PC-9 (cell line): ENCODE measurements around the gene SIRPD.

Experiments used
- EZH2 ChIP-seq: fragments of 200-600 bp; sonication (generic); IDR thresholded peaks from 2 replicates; pipeline ENCODE4 v1.8.0; 2017; ENCODE audit warnings: antibody characterized with exemption, low read depth
- TF ChIP-seq, protein P1 (sequence below): fragments of 200-600 bp; sonication (generic); conservative IDR thresholded peaks from 2 replicates; pipeline ENCODE4 v1.6.1; 2017; ENCODE audit warnings: mixed run types, antibody characterized with exemption, mild to moderate bottlenecking, moderate library complexity

DNA sequence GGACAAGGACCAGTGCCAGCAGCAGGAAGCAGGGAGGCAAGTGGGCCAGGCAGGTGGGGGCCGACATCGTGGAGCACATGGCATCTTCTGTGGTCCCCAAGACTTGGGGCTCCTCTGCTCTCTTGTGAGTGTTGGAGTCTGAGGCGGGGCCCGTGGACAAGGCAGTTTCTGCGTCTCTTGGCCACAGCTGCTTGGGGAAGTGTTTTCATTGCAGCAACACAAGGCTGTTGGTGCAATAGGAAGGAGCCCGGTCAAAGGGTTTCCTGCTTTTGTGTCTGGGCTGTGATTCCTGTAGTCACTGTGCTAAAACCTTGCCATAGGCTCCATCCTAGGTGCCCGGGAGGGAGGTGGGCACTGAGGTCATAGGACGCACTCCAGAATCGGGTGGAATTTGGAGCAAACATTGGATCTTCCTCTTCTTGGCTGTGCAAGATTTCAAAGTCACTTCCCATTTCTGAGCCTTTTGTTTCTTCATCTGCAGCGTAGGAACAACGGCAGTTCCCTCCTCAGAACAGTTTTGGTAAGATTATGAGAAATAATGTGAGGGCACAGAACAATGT lies 66.1 kb downstream of the SIRPD start, which contains the start of gene SIRPB2:
- TF ChIP-seq, protein P1, sequence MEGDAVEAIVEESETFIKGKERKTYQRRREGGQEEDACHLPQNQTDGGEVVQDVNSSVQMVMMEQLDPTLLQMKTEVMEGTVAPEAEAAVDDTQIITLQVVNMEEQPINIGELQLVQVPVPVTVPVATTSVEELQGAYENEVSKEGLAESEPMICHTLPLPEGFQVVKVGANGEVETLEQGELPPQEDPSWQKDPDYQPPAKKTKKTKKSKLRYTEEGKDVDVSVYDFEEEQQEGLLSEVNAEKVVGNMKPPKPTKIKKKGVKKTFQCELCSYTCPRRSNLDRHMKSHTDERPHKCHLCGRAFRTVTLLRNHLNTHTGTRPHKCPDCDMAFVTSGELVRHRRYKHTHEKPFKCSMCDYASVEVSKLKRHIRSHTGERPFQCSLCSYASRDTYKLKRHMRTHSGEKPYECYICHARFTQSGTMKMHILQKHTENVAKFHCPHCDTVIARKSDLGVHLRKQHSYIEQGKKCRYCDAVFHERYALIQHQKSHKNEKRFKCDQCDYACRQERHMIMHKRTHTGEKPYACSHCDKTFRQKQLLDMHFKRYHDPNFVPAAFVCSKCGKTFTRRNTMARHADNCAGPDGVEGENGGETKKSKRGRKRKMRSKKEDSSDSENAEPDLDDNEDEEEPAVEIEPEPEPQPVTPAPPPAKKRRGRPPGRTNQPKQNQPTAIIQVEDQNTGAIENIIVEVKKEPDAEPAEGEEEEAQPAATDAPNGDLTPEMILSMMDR: no peak
- no peak for TF ChIP-seq EZH2
